Mucosa of descending colon (tissue), 3 donors: ENCODE results near the gene AHRR. TPM values are rescaled to one million over a fixed set of nuclear protein-coding genes. Genes with fewer than 3 reads are reported as not detected.

Experiments
- ATAC-seq: fragments of 200-7000 bp; cut with Tn5 transposase; one replicate; pipeline ENCODE4 v1.9.1; 2020; ENCODE audit warnings: mild to moderate bottlenecking, moderate library complexity
- DNase-seq, 3 donors: peaks; one replicate each; pipeline ENCODE4 v3.0.0-alpha.2; 2020
- H3K36me3 ChIP-seq: fragments of 200-600 bp; one replicate; pipeline ENCODE4 v1.8.0; 2021; ENCODE audit warnings: low read depth, mild to moderate bottlenecking
- H3K4me1 ChIP-seq: fragments of 200-600 bp; one replicate; pipeline ENCODE4 v1.8.0; 2021; ENCODE audit warnings: low read depth, mild to moderate bottlenecking
- H3K4me3 ChIP-seq: fragments of 200-600 bp; one replicate; pipeline ENCODE4 v1.8.0; 2021; ENCODE audit warnings: mild to moderate bottlenecking
- H3K9me3 ChIP-seq: fragments of 200-600 bp; one replicate; pipeline ENCODE4 v1.8.0; 2021; ENCODE audit warnings: mild to moderate bottlenecking
- intact Hi-C, 2 donors: fragments of 100-400 bp; cut with DNase I in 1 of 2; cut with micrococcal nuclease in 1 of 2; formaldehyde crosslinking; loops; one replicate each; pipeline versions ENCODE4 v1.11.0 to v1.11.1; 2022; cut with DNase I, micrococcal nuclease
- total RNA-seq, 3 donors: library from RNA; stranded (reverse); fragmentation: NEBNext Ultra II Directional in 2 of 3; extraction: Animal tissue kit (Norgen Biotek cat#: 25700) in 2 of 3; gene quantifications; one replicate each; pipeline versions ENCODE4 v1.2.1 to v1.2.4, GENCODE V29; 2021 to 2023
- TF ChIP-seq, protein P1 (sequence below): fragments of 200-600 bp; IDR thresholded peaks from one replicate; pipeline ENCODE4 v1.8.0; 2022; ENCODE audit warnings: antibody characterized with exemption, mild to moderate bottlenecking
- donor health status: DM: no; HTN: no; CAD: no; lungs with moderate emphysema.
- donor health status: DM: no; HTN: no; CAD: no.
- donor health status: DM: no; HTN: yes; CAD: no.

The AHRR gene
- total RNA-seq, 3 donors from 2014 or later = 2.0 to 3.2 (median 2.3) TPM

DNA sequence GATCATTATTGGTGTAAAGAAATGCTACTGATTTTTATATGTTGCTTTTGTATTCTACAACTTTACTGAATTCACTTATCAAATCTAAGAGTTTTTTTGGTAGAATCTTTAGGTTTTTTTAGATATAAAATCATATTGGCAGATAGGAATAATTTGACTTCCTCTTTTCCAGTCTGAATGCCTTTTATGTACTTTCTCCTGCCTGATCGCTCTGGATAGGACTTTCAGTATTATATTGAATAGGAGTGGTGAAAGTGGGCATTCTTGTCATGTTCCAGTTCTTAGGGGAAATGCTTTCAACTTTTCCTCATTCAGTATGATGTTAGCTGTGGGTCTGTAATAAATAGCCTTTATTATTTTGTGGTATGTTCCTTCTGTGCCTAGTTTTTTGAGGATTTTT, 8.3 kb downstream of the AHRR start:
- DNase-seq = no peak
- H3K4me1 ChIP-seq = no peaks in the 10 kb centered on the region
- no peaks in the 10 kb centered on the region for H3K9me3 ChIP-seq
- H3K36me3 ChIP-seq = no peaks in the 10 kb centered on the region
- intact Hi-C loops = no loop called here
- TF ChIP-seq, protein P1, sequence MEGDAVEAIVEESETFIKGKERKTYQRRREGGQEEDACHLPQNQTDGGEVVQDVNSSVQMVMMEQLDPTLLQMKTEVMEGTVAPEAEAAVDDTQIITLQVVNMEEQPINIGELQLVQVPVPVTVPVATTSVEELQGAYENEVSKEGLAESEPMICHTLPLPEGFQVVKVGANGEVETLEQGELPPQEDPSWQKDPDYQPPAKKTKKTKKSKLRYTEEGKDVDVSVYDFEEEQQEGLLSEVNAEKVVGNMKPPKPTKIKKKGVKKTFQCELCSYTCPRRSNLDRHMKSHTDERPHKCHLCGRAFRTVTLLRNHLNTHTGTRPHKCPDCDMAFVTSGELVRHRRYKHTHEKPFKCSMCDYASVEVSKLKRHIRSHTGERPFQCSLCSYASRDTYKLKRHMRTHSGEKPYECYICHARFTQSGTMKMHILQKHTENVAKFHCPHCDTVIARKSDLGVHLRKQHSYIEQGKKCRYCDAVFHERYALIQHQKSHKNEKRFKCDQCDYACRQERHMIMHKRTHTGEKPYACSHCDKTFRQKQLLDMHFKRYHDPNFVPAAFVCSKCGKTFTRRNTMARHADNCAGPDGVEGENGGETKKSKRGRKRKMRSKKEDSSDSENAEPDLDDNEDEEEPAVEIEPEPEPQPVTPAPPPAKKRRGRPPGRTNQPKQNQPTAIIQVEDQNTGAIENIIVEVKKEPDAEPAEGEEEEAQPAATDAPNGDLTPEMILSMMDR = no peak
- no peak overlapping the region for H3K4me3 ChIP-seq
- no peak for ATAC-seq

DNA sequence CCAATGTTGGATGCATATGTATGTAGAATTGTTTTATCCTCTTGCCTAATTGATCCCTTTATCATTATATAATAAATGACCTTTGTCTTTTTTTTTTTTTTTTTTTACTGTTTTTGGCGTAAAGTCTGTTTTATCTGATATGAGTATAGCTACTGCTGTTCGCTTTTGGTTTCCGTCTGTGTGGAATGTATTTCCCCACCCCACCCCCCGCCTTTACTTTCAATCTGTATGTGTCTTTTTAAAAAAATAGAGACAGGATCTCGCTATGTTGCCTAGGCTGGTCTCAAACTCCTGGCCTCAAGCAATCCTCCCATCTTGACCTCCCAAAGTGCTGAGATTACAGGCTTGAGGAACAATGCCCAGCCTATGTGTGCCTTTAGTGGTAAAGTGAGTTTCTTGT, 11.3 kb downstream of the AHRR start:
- Histone ChIP-seq H3K36me3 (no peaks in the 10 kb centered on the region), H3K4me3 (no peak overlapping the region), H3K4me1 (no peaks in the 10 kb centered on the region), H3K9me3 (no peaks in the 10 kb centered on the region)
- intact Hi-C loops = no loop called here
- DNase-seq (no peak), ATAC-seq (no peak)
- TF ChIP-seq, protein P1 = no peak

DNA sequence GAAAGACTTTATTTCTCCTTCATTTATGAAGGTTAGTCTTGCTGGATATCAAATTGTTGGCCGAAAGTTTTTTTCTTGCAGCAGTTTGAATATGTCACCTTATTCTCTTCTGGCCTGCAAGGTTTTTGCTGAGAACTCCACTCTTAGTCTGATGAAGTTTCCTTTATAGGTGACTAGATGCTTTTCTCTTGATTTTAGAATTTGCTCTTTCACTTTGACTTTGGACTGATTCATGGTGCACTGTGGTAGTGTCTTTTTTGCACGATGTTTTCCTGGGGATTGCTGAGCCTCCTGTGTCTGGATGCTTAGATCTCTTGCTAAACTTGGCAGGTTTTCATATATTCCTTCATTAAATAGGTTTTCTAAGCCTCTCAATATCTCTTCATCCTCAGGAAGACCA, 12.4 kb downstream of the AHRR start:
- TF ChIP-seq, protein P1 = no peak
- no peak for DNase-seq
- ATAC-seq = no peak
- Histone ChIP-seq H3K36me3 (no peaks in the 10 kb centered on the region), H3K4me3 (no peak overlapping the region), H3K9me3 (no peaks in the 10 kb centered on the region), H3K4me1 (no peaks in the 10 kb centered on the region)
- intact Hi-C loops = no loop called here

DNA sequence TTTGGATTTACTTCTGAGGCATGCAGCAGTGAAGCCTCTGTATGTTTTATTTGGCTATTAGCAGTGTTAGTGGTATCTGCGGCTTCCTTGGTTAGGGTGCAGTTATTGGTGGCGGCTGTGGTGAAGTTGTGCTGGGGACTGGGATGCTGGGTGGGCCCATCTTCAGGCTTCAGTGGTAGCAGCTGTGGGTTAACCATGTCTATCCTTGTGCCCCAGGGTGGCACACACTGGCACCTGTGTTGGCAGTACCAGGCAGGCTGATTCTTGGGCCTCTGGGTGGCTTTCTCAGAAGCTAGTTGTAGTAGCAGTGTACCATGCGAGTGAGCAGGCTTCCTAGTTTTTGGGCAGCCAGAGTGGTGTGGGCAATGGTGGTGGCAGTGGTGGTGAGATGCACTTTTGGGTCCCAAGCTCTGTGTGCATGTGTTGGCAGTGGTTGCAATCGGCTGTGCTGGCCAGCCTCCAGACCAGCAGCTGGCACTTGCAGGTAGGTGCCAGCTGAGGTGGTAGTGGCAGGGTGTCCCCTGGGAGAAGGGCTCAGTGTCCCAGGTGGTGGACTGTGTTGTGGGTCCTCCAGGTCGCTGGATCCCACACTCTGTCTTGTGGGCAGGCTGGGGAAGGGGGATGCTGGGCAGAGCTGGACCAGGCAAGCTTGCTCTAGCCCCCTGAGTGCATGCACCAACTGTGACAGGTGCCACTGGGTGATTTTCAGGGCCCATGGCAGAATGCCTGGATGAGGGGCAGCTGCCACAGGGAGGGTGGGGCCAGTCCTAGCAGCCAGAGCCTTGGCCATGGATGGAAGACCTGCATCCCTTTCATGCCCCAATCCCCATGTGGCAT, 13.6 kb downstream of the AHRR start:
- intact Hi-C loops = no loop called here
- Histone ChIP-seq H3K36me3 (no peaks in the 10 kb centered on the region), H3K9me3 (no peaks in the 10 kb centered on the region), H3K4me1 (no peaks in the 10 kb centered on the region), H3K4me3 (no peak overlapping the region)
- TF ChIP-seq, protein P1 = no peak
- ATAC-seq (no peak), DNase-seq (no peak)

DNA sequence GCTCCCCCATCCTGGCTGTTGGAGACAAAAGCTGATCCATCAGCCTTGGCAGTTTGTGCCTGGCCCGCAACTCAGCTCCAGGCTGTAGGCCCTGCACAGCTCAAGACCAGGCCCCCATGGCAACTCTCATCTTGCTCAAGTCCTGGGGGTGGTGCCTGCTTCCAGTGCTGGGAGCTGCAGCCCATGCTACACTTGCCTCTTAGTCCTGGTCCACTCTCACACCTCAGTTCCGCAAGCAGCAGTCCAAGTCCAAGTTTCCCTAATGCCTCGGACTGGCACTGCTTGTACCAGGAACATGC, 14.2 kb downstream of the AHRR start:
- Histone ChIP-seq H3K4me3 (no peak overlapping the region), H3K9me3 (no peaks in the 10 kb centered on the region), H3K4me1 (no peaks in the 10 kb centered on the region), H3K36me3 (no peaks in the 10 kb centered on the region)
- ATAC-seq (no peak), DNase-seq (no peak)
- TF ChIP-seq, protein P1 = no peak
- intact Hi-C loops = no loop called here
